K562 treated with DMSO at 1 percent for 24 hours (cell line): ENCODE measurements around the gene ANKRD7. TPM values are rescaled to one million over a fixed set of nuclear protein-coding genes. Genes with fewer than 3 reads are reported as not detected.

ENCODE experiments used
- total RNA-seq: library from RNA; unstranded; fragments of 300-600 nt; gene quantifications from 2 replicates; pipeline ENCODE4 v1.2.3, GENCODE V29; 2022; ENCODE audit warnings: low read depth; ENCODE audit not compliant: insufficient read depth

ANKRD7 gene, protein sequence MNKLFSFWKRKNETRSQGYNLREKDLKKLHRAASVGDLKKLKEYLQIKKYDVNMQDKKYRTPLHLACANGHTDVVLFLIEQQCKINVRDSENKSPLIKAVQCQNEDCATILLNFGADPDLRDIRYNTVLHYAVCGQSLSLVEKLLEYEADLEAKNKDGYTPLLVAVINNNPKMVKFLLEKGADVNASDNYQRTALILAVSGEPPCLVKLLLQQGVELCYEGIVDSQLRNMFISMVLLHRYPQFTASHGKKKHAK
- not detected in 2 replicates for total RNA-seq

DNA sequence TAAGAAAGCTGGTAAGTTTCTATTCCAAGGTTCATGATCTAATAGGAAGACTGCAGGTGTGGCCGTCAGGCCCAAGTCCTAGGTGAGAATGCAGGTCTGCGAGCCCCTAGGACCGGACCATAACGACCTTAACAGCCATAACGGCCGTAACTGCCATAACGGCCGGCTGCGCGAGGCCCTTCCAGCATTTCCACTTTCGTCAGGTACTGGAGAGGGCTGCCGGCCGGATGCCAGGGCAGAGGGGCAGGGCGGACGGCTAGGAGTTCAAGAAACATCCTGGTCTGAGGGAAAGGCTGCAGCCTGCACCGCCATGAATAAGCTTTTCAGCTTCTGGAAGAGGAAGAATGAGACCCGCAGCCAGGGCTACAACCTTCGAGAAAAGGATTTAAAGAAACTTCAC, at the start of gene ANKRD7:
ANKRD7 (plus strand) TSS at position 184 of the 400 bp plus-strand sequence; CDS start at position 311, 127 bp downstream.

DNA sequence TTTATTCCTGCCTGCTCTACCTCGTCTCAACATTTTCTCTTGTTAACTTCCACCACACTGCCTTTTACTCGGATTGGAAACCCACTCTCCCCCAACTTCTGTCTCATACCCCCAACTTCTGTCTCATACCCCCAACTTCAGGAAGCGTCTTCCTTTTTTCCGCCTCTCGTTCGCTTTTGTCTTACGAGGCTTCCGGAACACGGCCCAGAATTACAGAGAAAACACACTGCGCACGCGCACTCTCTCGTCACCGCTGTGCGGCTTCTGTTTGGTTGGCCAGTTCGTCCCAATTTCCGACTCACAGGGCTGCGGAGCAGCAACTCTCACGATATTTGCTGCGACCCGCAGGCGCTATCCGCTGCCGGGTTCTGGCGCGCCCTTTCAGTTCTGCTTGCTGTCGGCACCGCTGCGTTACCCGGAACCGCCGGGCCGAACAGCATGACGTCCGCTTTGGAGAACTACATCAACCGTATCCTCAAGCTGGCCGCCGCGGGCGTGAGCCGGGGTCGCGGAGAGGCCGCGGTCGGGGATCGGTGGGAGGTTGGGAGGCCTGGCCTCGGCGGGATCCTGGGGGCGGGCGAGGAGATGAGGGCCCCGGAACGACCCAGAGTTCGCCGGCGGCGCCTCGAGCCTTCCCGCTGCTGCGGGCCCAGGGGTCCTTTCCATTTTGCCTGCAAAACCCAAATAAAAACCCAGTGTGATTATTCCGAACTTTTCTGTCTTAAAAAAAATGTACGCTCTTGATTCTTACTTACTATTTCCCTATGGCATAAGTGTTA, 40.5 kb upstream of the ANKRD7 start, which contains the start of gene LSM8:
LSM8 (plus strand) TSS at position 379 of the 779 bp plus-strand sequence; CDS start at position 439, 60 bp downstream.

Other genes starting within 250 kb of the ANKRD7 start
- gene LSM8, start 40.5 kb upstream of the ANKRD7 start, total RNA-seq = 56.4 and 56.7 TPM in 2 replicates